Activated T-helper 1 cell treated with anti-CD3 and anti-CD28 coated beads, Interleukin-2, amount 50 U/mL, for 16 hours (primary cell): ENCODE measurements around the gene OSBPL10.

ENCODE experiments used
- DNase-seq, 2 donors: peaks; one replicate each; pipeline ENCODE4 v3.0.0-alpha.2; 2020; ENCODE audit warnings: low read depth in 1 of 2, low spot score in 1 of 2

OSBPL10 gene

DNA sequence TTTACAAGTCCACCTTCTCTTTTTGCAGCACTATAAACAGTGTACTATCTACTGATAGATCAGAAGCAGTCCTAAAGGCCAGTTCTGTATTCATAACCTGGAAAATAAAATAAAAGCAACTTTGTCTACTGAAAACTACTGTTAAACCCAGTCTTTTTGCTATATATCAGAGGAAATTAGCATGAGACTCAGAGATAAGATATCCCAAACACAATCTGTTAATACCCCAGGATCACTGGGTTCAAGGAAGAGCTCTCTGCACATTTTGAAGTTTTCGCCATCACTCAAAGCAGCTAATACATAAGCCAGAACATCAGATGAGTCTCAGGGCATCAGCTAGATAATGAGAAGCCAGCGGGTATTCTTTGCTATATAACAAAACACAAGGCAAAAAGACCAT lies 21.8 kb downstream of the OSBPL10 start:
- DNase-seq = no peak

DNA sequence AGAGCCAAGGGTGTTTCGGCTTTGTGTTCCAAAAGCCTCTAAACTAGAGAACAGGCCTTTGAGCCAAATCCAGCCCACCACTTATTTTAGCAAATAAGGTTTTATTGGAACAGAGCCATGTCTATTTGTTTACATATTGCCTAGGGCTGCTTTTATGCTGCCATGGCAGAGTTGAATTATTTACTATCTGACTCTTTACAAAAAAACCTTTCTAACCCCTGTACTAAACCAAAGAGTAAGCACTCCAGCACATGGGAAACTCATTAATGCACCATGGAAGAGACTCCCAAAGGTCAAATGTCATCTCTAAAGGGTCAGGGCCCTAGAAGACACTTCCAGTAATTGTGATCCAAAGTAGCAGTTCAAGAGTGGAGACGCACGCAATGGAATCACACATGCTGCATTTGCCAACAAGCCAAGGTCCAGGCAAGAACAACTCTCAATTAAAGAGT lies 22.3 kb downstream of the OSBPL10 start:
- DNase-seq = no peak

DNA sequence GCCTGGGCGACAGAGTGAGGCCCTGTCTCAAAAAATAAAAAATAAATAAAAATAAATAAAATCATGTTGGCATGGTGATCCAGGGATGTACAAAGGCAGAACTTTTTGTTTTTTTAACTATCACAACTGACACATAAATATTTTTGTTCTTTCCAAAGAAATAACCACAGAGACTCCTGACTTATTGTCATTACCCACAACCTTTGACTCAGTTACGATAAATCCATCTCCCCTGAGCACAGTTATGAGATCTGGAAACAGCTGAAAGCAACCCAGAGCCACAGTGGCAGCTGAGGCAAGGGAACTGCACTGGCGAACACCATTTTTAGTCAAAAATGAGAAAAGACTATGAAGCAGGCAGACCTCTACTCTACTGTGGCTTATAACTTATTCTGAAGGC lies 24.0 kb downstream of the OSBPL10 start:
- no peak for DNase-seq

GRCh38 chr3:31955581-31955980 lies 25.5 kb downstream of the OSBPL10 start:
- no peak for DNase-seq

GRCh38 chr3:31953636-31954035 lies 27.4 kb downstream of the OSBPL10 start:
- DNase-seq = no peak

DNA sequence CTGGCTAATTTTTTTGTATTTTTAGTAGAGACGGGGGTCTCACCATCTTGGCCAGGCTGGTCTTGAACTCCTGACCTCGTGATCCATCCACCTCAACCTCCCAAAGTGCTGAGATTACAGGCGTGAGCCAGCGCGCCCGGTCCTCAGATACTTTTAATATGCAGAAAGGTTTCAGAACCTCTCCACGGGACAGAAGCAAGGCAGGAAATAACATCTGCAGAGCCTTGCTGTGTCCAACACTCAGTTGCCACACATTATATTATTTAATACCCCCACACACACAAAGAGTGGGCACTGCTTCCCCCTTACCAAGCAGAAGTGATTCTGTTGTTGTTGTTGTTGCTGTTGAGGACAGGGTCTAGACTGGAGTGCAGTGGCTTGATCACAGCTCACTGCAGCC lies 28.0 kb downstream of the OSBPL10 start:
- no peak for DNase-seq

DNA sequence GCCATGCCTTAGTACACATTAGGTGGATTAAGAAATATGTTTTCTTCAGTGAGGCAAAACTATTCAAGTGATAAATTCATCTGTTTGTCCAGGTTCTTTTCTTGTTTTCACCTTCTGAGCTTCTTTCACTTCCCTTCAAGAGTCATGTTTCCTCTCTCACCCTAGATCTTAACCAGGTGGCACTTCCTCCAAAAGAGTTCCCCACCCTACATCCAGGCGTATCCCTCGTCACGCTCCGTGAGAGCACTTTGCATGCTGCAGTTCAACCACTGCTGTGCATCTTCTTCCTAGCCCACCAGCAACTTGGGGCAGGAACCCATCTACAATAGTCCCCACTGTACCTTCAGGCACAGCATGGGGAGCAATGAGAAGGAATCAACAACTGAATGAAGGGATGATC lies 28.9 kb downstream of the OSBPL10 start:
- no peak for DNase-seq

DNA sequence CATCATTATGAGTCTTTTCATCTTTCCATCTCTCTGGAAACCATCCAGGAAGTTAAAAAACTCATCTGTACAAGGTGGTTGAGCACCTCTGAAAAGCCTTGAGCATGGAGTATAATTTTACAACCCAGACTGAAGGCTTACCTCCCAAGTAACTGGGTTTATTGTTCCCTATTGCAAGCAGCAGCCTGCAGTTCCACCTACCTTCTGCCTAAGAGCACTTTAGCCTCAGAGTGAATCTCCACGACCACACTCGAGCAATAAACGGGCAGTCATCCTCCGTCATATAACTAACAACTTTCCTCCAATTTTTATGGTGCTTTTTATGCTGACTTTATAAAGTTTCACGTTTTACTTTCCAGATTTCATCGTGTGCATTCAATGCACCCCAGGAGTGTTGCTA lies 32.8 kb downstream of the OSBPL10 start:
- no peak for DNase-seq

DNA sequence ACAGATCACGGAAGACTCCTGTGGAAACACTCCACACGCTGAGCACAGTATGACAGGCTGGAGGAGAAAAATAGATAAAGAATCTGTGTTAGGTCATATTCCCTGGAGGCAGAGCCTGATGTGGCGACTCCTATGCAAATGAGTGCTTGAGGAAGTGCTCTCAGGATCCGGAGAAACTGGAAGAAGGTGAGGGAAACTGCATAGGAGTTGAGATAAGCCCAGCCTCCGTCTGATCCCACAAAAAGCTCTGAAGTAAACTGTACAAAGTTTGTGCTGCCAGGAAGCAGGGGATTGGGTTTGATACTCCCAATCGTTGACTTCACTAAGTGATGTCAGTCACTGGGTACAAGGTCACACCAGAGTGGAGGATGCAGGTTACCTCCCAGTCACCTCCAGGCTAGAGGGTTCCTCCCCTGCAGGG lies 33.4 kb downstream of the OSBPL10 start:
- DNase-seq = no peak

DNA sequence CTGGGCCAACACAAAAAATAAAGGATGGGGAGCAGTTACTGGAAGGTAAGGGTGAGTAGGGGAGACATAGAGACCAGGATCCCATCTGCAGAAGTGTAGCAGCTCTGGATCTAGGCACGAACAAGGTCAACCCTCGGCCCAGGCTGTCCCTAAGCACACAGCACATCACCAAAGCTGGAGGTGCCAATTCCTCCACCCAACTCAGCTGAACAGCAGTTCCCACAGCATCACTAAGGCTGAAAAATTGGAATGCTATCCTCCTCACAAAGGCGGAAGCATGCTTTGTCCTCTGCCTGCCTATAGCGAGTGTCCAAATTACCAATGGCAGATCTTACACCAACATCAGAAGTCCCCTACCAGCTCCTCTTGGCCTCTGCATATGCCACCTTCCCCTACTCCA lies 33.9 kb downstream of the OSBPL10 start:
- no peak for DNase-seq

- no peak for DNase-seq
Measured at GRCh38 chr3:31946484-31947081, 34.5 kb downstream of the OSBPL10 start.

GRCh38 chr3:31945738-31946052 lies 35.4 kb downstream of the OSBPL10 start:
- DNase-seq = no peak

DNA sequence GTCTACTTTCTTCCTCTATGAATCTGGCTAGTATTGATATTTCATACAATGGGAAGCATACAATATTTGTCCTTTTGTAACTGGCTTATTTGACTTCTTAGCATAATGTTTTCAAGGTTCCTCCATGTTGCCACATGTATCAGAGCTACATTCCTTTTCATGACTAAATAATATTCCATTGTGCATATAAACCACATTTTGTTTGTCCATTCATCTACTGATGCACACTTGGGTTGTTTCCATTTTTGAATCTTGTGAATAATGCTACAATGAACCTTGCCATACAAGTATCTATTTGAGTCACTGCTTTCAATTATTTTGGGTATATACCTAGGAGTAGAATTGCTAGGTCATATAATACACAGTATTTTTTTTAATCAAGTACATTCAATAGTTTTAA lies 38.0 kb downstream of the OSBPL10 start:
- no peak for DNase-seq

- no peak for DNase-seq
Measured at GRCh38 chr3:31942446-31942845, 38.6 kb downstream of the OSBPL10 start.

DNA sequence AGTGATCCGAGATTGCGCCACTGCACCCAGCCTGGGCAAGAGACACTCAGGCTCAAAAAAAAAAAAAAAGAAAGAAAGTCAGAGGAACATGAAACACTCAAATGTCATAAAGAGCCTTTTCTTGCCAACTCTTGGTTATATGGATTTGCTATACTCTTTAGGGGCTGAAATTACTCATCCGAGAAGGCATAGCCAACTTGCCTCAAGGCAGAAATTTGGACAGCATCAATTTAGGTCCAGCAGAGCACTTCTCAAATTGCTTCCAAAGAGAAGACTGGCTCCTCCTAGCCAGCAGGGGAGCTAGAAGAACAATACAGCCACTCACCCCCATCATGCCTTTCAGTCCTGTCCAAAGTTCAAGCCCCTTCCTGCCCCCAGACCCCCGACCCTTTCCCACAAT lies 43.8 kb downstream of the OSBPL10 start:
- DNase-seq = no peak

- DNase-seq = no peak
Measured at GRCh38 chr3:31936420-31937060, 44.5 kb downstream of the OSBPL10 start.

DNA sequence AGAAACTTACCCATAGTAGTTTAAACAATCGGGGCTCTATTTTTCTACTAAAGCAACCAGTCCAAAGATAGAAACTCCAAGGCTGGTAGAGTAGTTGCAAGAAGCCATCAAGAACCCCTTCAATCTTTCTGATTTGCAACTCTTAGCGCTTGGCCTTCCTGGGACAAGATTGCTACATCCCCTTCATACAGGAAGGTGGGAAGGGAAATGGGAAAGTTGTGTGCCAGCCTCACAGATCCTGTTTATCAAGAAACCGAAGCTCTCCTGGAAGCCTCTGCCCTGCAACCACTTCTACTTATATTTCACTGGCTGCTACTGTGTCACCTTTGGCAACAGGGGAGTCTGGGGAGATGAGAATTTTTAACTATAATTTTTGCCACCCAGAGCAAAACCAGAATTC lies 46.2 kb downstream of the OSBPL10 start:
- DNase-seq = no peak

GRCh38 chr3:31934018-31934417 lies 47.0 kb downstream of the OSBPL10 start:
- DNase-seq = no peak

DNA sequence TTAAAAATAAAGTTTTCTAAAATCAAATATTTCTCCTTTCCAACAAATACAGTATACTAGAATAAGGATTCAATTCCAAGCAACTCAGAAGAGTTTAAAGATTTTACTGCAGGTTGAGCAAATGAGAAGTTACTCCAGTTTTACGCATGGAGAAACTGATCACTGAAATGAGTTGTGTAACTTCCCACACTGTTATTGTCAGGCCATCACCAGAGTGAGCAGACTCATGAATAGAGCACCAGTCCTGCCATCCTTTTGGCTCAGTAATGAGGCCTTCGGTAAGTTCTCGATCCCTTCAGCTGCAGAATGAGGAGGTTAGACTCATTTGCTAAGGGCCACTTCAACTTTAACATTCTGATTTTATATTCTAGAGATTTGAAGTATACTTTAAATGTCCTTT lies 48.1 kb downstream of the OSBPL10 start:
- DNase-seq = no peak

DNA sequence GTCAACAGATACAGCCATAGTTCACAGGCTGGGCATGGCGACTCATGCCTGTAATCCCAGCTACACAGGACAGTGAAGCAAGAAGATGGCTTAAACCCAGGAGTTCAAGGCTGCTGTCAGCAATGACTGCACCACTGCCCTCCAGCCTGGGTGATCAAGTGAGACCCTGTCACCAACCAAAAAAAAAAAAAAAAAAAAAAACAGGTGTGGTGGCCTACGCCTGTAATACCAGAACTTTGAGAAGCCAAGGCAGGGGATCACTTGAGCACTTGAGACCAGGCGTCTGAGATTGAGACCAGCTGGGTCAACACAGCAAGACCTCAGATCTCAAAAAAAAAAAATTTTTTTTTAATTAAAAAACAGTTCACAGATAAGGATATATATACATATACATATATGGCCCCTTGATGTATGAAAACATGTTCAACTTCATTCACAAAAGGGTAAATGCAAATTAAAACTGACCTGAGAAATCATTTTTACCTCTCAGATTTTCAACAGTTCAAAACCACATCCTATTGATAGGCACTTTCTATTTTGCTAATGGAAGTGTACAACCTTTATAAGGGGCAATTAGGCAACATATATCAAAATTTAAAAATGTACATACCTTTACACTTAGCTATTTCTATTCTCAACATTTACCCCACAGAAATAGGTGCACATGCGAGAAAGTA lies 51.1 kb downstream of the OSBPL10 start:
- no peak for DNase-seq

DNA sequence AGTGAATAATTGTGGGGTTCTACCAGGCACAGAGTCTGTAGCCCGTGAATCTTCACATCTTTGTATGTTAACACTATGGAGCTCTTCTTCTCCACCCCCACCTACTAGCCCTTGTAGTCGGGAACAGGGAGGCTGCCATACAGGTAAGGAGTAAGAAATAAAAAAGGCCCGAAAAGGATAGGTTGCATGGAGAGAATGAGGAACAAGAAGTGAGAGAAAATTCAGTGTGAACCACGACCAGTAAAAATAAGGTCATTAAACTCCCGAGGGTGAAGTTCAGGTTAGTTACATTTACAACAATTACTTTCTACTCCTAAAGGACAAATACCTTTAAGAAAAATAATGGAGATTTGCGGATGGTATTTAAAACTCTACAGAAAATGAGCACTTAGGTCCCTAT lies 53.3 kb downstream of the OSBPL10 start:
- no peak for DNase-seq

- DNase-seq = no peak
Measured at GRCh38 chr3:31926543-31926942, 54.5 kb downstream of the OSBPL10 start.

DNA sequence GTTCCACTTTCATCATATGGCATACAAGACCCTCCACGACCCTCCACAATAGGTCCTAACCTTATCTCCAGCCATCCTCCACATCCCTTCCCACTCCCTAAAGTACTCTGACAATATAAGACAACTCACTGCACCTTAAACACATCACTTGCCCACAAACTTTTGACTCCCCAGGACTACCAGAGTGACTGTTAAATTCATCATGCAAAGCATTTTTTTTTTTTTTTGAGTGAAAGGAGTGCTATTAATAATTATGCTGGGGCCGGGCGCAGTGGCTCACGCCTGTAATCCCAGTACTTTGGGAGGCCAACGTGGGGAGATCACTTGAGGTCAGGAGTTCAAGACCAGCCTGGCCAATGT lies 55.8 kb downstream of the OSBPL10 start:
- DNase-seq = no peak
